RWPE1 (cell line): ENCODE data around the gene PAK6.

Source experiments
- CTCF ChIA-PET: fragments of 350-600 bp; sonication (Branson Sonifier 250); formaldehyde crosslinking; extraction: SDS; loops from one replicate; lab custom pipeline; 2021; lab: Yijun Ruan, JAX
- POLR2A ChIA-PET: fragments of 400-600 bp; formaldehyde crosslinking; extraction: SDS; loops from one replicate; lab custom pipeline; 2020; ENCODE audit warnings: antibody characterized with exemption; ENCODE audit not compliant: low non-redundant PET; lab: Yijun Ruan, JAX
- DNase-seq: peaks from one replicate; pipeline ENCODE4 v3.0.0; 2012; ENCODE audit warnings: low spot score
- H3K27ac ChIP-seq: fragments of 450-650 bp; 2 replicates; pipeline ENCODE4 v1.5.1; 2017
- TF ChIP-seq, protein P1 (sequence below): fragments of 450-650 bp; conservative IDR thresholded peaks from 2 replicates; pipeline ENCODE4 v1.5.1; 2017; ENCODE audit warnings: low read depth, mild to moderate bottlenecking

PAK6 gene

DNA sequence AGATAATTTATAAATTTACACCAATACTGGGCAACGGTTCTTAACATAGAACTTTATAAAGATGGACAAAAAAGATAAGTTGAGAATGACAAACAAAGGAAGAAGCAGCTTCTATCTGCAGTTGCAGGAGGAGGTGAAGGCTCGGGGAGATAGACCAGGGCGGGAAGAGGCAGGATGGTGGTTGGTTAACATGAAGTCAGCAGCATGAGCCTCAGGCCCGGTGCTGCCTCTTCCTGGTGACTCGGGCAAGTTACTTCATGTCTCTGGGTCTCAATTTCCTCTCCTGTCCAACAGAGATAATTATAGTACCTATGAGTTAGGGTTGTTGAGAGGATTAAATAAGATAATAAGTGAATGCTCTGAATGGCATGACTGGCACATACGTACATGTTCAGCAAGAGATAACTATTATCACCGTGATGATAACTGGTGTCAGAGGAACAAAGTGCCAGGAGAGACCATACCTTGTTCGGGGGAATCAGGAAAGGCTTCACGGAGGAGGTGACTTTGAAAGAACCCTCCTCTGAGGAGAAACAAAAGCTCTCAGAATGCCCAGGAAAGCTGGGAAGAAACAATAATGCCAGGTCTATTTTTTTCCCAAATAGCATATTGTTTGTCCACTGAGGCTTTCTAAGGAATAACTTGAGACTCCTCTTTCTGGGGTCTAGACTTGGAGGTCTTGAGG is 4.4 kb downstream of the PAK6 start:
- ChIA-PET POLR2A (no interaction called here), CTCF (interaction anchor here (1.2 to 1.3 kb wide), 2 partner anchors 31 to 124 kb away, joined by 3 read pairs; no protein-coding TSS in a partner anchor)
- peak overlapping the region; percentile 100 for H3K27ac ChIP-seq
- no peak for DNase-seq
- TF ChIP-seq, protein P1, sequence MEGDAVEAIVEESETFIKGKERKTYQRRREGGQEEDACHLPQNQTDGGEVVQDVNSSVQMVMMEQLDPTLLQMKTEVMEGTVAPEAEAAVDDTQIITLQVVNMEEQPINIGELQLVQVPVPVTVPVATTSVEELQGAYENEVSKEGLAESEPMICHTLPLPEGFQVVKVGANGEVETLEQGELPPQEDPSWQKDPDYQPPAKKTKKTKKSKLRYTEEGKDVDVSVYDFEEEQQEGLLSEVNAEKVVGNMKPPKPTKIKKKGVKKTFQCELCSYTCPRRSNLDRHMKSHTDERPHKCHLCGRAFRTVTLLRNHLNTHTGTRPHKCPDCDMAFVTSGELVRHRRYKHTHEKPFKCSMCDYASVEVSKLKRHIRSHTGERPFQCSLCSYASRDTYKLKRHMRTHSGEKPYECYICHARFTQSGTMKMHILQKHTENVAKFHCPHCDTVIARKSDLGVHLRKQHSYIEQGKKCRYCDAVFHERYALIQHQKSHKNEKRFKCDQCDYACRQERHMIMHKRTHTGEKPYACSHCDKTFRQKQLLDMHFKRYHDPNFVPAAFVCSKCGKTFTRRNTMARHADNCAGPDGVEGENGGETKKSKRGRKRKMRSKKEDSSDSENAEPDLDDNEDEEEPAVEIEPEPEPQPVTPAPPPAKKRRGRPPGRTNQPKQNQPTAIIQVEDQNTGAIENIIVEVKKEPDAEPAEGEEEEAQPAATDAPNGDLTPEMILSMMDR, result no peak

DNA sequence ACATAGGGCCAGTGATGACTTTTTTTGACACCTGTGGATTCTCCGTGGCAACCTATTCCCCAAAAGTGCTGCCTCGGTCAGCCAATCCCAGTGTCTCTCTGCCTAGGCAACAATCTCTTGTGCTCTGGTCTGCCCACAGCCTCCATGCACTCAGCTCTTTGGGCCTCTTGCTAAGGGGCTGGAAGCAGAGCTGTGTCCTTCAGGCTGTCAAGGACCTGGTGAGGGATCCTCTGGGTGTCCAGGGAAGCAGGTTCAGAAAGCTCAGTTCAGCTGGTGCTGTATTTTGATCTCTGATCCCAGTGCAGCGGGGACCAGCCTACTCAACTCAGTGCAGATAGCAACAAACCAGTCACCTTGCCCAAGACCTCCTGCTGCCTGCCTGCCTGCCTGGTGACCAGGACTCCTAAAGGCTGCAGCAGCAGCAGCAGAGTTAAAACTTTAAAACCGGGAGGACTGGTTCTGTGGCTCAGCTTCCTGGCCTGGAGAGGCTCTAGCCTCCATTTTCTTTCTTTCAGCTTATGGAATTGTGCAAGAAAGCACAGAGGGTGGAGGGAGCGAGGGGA is 6.2 kb downstream of the PAK6 start:
- ChIA-PET POLR2A (no interaction called here), CTCF (interaction anchor here (1.5 kb wide), 1 partner anchor 30 kb away, joined by 8 read pairs; no protein-coding TSS in a partner anchor)
- TF ChIP-seq, protein P1, result no peak
- peak overlapping the region; percentile 84 for H3K27ac ChIP-seq
- no peak for DNase-seq

DNA sequence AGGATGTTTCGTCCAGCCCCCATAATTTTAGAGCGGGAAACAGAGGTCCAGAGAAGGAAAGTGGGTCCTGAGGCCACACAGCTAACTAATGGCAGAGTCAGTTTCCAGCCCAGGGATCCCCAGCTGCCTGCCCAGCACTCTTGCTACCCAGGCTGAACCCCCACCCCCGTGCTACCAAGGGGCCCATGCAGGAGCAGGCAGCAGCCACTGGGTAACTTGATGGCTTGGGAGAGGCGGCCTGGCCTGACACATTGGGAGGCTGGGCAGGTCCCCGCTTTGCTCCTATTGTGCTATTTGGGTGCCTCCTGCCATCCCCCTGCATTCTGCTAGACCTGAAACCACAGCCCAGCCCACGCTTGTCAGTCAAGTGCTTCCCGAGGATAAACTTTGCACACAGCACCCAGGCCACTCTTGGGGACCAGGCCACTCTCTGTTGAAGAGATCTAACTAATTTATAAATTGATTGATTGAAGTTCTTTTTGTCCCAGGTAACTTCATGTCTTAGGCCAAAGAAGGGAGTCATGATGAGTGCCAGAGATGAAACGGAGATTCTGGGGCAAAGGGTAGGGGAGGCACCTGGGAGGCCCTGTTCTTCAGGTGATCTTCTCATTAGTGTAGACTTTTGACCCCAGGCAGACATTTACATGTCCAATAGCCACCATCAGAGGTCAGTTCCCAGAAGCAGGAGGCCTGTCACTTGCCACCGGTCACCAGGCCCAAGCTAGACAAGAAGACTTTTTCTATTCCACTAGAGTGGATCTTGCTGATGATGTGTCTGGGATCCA is 7.0 kb downstream of the PAK6 start:
- ChIA-PET POLR2A (no interaction called here), CTCF (interaction anchor here (1.5 kb wide), 1 partner anchor 29 kb away, joined by 8 read pairs; no protein-coding TSS in a partner anchor)
- DNase-seq, result no peak
- TF ChIP-seq, protein P1, result no peak
- peak overlapping the region; percentile 84 for H3K27ac ChIP-seq

DNA sequence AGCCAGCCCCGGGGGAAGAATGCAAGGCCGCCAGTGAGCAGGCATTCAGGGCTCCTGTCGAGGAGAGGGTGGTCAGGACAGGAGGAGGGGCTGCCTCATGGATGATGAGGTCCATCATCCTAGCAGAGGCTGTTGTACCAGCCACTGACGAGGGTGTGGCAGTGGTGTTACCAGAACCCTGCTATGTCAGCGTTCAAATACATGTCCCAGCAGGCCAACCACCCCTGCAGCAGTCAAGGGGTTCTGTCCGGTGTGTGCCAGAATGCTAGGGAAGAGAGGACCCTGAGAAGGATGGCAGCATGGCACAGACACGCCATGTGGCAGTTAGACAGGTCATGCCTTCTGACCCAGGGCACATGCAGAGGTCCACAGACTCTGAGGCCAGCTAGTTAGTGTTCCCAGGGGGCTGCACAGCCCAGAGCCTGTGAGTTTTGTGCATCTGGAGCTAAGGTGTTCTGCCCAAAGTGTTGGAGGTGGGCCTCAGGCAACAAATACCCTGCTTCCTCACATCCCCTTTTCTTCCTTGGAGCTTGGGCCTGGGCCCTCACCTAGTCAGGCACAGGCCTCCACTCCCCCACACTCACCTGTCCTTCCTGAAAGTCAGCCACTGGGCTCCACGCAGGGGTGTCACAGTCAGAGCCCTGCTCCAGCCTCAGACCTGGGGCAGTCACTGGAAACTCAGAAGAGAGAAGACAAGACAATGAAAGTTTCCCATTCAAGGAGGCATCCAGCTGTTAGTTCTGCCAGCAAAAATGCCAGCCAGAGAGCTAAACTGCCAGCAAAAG is 7.8 kb downstream of the PAK6 start:
- H3K27ac ChIP-seq, result peak overlapping the region; percentile 84
- no peak for DNase-seq
- ChIA-PET POLR2A (no interaction called here), CTCF (interaction anchor here (1.1 to 1.8 kb wide), 2 partner anchors 28 to 29 kb away, joined by 6 read pairs; no protein-coding TSS in a partner anchor)
- TF ChIP-seq, protein P1, result no peak

DNA sequence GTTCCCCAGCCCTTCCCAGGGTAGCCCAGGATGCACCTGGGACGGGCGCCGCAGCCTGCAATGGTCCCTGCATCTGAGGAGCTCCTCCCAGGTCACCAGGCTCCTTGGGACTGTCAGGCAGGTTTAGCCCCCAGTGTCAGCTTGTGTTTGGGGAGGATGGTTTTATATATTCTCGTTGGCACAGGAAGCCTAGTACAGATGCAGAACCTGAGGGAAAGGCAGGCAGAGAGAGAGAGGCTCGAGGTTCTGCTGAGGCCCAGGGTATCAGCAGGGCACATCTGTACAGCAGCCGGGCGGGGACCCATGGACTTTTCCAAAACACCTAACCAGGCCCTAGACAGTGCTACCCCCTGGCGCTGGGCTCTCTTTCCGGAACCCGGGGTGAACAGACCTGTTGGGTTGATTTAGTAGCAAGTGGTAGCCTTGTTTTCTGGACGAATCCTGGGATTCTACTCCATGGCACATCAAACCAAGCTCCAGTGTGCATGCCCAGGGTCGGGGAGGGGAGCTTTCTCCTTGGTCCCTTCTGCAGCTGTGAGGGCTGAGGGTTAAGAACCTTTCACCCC is 8.6 kb downstream of the PAK6 start:
- ChIA-PET CTCF (interaction anchor here (1.1 to 1.8 kb wide), 2 partner anchors 28 to 30 kb away, joined by 6 read pairs; no protein-coding TSS in a partner anchor), POLR2A (no interaction called here)
- TF ChIP-seq, protein P1, result no peak
- peak overlapping the region; percentile 84 for H3K27ac ChIP-seq
- no peak for DNase-seq
